GM12801 (cell line): ENCODE results near the gene PTGDS.

Source experiments
- CTCF ChIP-seq: IDR thresholded peaks from one replicate; pipeline ENCODE4 v1.5.1; 2011; ENCODE audit warnings: control low read depth; ENCODE audit not compliant: insufficient read length; ENCODE audit errors: extremely low read depth

The PTGDS gene

DNA sequence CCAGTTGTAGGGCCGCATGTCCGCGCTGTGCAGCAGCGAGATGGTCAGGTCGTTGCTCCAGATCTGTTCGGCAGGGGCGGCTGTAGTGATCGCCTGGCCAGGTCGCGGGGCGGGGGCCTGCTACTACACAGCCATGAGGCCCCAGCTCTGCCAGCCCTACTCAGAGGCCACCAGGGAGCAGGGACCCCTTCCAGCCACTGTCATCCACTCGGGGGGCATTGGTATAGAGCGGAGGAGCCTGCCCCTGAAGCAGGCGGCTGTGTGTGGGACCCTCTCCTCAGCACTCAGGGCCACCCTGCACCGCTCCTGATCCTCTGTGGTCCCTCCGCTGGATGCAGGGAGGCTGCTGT is 34.4 kb upstream of the PTGDS start:
- no peak for TF ChIP-seq CTCF

GRCh38 chr9:136943291-136944211 is 33.8 kb upstream of the PTGDS start:
- no peak for TF ChIP-seq CTCF

- no peak for TF ChIP-seq CTCF
Observed at GRCh38 chr9:136944212-136944518, 33.1 kb upstream of the PTGDS start.

DNA sequence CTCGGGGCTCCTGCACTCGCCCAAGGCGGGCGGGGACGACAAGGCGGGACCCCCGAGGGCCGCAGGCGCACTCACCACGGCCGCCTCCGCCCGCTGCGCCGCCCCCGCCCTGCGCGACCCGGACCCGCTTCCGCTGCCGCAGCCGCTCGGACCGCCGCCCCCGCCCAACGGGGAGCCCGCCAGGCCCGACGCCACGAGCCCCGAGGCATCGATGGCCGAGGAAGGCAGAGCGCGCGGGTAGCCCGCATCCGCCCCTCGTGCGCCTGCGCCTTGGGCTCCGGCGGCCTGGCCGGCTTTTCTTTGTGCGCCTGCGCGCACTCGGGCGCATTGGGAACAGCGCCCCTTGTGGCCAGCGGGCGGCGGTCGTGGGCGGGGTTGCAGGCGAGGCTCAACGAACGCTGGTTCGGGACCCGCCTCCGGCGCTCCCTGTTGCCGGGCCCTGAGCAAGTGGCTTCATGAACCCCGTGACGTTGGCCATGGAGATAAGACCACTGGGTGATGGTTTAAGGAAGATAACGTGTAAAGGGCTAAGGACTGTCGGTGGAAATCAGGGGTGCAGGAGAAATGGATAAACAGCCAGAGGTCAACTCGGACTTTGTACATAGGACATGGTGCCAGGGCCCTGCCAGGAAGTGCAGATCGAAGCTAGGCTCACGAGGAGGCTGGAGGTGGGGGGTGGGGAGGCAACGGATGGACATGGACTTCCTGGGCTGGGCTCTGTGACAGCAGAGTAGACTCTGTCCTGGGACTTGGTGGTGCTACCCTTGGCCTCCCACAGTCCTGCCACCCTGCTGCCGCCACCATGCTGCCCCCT is 32.6 kb upstream of the PTGDS start, which contains the start of the genes C8G and FBXW5:
Gene C8G, plus strand, starts transcription at position 725 of the 814 bp plus-strand sequence. Its CDS starts 78 bp downstream, at position 803.
Gene FBXW5, minus strand, starts transcription at position 220 of the 814 bp plus-strand sequence. CDS start 655 bp downstream, outside the sequence.
- no peak for TF ChIP-seq CTCF

GRCh38 chr9:136945333-136946227 is 31.7 kb upstream of the PTGDS start:
- no peak for TF ChIP-seq CTCF

DNA sequence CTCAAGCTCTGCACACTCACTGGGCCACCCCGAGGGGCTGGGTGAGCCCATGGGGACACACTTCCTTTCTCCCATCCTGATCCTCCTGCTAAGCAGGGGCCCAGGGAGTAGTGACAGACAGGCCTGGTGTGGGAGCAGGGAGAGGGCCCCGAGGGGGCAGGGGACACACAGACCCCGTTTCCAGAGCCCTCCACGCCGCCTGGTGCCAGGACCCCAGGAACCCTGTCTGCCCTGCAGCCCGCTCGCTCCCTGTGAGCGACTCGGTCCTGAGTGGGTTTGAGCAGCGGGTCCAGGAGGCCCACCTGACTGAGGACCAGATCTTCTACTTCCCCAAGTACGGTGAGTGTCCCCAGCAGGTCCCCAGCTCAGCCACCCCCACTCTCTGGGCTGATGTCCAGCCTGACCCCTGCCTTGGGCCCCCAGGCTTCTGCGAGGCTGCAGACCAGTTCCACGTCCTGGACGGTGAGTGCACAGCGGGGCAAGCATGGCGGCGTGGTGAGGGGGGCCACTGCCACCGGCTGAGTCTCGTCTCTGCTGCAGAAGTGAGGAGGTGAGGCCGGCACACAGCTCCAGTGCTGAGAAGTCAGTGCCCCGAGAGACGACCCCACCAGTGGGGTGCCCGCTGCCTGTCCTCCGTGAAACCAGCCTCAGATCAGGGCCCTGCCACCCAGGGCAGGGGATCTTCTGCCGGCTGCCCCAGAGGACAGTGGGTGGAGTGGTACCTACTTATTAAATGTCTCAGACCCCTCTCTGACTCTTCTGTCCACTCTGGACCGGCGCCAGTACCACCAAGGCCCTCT is 30.9 kb upstream of the PTGDS start:
- no peak for TF ChIP-seq CTCF
